MG63 (cell line): ENCODE data around the gene IL1RL1. TPM values are rescaled to one million over a fixed set of nuclear protein-coding genes. Genes with fewer than 3 reads are reported as not detected.

Source experiments
- DNase-seq: peaks from one replicate; pipeline ENCODE4 v3.0.0-alpha.2; 2020
- H3K27me3 ChIP-seq: fragments of 250-450 bp; sonication (Bioruptor Pico); 2 replicates; pipeline ENCODE4 v1.5.1; 2020; ENCODE audit warnings: mild to moderate bottlenecking, moderate library complexity
- H3K36me3 ChIP-seq: fragments of 250-450 bp; sonication (Bioruptor Pico); 2 replicates; pipeline ENCODE4 v1.5.1; 2020; ENCODE audit warnings: mild to moderate bottlenecking, moderate library complexity
- H3K4me3 ChIP-seq: fragments of 250-450 bp; sonication (Bioruptor Pico); 2 replicates; pipeline ENCODE4 v1.5.1; 2020; ENCODE audit warnings: mild to moderate bottlenecking, moderate library complexity
- H3K9me3 ChIP-seq: fragments of 250-450 bp; sonication (Bioruptor Pico); 2 replicates; pipeline ENCODE4 v1.5.1; 2020; ENCODE audit warnings: mild to moderate bottlenecking, moderate library complexity
- total RNA-seq: library from RNA; depleted of rRNA; stranded (reverse); fragments of >200 nt; shearing (Covaris generic); gene quantifications from 2 replicates; pipeline ENCODE4 v1.2.3, GENCODE V29; 2014; ENCODE audit warnings: low replicate concordance

Gene IL1RL1
- total RNA-seq, 1 experiment from 2014 or later: not detected

- H3K4me3 ChIP-seq: no peak overlapping the region
- H3K36me3 ChIP-seq: no peaks in the 10 kb centered on the region
- peaks cover 3% of the 10 kb centered on the region; the same call in 1 of the 2 replicates for H3K27me3 ChIP-seq
- no peak for DNase-seq
- H3K9me3 ChIP-seq: no peaks in the 10 kb centered on the region
Observed at GRCh38 chr2:102345329-102345920, 34.1 kb downstream of the IL1RL1 start.

GRCh38 chr2:102346381-102347130, 35.2 kb downstream of the IL1RL1 start:
- Histone ChIP-seq H3K36me3 (no peaks in the 10 kb centered on the region), H3K9me3 (no peaks in the 10 kb centered on the region), H3K4me3 (no peak overlapping the region), H3K27me3 (no peaks in the 10 kb centered on the region; the same call in 1 of the 2 replicates)
- DNase-seq: no peak

DNA sequence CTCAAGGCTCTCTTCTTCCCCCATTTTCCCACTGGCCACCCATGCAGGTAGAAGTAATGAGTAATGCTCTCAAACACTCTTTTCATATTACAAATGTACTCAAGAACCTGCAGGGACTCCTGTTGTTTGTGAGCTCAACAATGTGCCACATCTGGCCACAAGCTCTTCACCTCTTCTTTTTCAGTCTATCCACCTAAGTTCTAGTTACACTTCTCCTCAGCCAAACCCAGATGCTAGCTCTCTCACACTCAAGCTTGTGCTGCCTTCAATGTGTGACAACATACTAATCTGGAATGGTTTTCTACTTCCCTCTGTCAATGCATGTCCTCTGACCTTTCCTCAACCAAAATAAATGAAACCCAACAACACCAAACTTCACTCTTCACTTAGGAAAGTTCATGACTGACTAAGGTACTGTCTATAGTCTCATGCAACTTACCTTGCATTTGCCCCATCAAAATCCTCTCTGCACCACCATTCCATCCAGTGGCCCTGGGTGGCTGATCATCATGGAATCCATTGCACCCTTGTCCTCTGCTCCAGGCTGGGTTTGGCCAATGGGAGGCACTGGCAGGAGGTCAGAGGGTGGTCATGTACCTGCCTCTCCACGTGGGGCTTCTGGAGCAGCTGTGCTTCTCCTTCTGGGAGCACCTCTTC, 38.9 kb downstream of the IL1RL1 start:
- DNase-seq: no peak
- H3K9me3 ChIP-seq: no peaks in the 10 kb centered on the region
- no peaks in the 10 kb centered on the region for H3K36me3 ChIP-seq
- H3K4me3 ChIP-seq: no peak overlapping the region
- no peaks in the 10 kb centered on the region; the same call in 1 of the 2 replicates for H3K27me3 ChIP-seq

DNA sequence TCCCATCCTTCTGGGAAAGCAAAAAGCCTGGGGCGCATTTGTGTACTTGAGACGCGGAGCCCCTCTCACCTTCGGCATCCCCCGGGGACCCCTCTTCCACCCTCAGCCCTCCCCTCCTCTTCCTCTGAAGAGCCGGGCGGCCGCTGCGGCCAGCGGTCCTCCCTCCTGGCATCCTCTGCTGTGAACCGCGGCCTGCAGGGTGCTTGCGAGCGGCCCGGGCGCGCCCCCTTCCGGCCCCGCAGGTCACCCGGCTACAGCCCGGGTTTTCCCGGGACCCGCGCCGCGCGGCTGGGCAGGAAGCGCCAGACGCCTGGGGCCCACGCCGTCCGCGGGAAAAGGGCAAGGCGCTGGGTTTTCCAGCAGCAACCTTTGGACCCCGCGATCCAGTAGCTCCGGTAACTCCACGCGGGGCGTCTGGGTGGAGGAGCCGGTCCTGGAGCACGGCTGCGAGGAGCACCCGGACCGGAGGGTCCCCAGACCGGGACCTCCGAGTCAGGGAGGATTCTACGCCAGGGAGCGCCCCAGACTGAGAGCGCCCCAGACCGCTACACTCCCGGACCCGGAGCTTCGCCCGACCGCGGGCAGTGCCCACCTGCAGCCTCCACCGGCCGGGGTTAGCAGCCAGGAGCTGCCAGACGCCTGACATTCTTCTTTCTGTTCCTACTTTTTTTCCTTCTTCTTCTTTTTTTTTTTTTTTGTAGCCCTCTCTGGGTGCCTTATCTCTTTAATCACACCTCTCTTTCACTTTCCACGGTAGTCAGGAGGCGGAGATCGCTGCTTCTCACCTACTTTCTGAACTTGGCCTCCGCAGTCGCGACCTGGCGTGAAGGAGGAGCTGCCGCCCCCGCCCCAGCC, 44.4 kb downstream of the IL1RL1 start, which contains the start of gene IL18R1:
Gene IL18R1, plus strand, starts transcription at position 271 of the 855 bp plus-strand sequence. CDS start 6,865 bp downstream, outside the sequence.
- Histone ChIP-seq H3K36me3 (no peaks in the 10 kb centered on the region), H3K27me3 (no peaks in the 10 kb centered on the region), H3K9me3 (no peaks in the 10 kb centered on the region), H3K4me3 (peak within 1 kb of the TSS; percentile 55)
- peak; percentile 79 for DNase-seq

DNA sequence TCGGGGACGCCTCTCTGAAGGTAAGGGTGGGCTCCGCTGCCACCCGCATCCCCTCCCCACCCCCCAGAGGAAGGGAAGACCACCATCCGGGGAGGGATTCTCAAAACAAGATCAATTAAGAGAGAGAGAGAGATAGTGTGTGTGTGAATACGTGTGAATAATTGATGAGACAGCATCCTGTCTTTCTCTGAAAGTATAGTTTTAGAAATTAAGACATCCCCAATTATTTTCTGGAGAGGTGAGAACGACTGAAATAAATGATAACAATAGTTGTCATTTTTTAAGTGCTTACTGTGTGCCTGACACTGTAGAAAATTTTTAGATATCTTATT, 45.0 kb downstream of the IL1RL1 start:
- peak overlapping the region; percentile 55 for H3K4me3 ChIP-seq
- no peaks in the 10 kb centered on the region for H3K36me3 ChIP-seq
- DNase-seq: no peak
- H3K27me3 ChIP-seq: no peaks in the 10 kb centered on the region
- H3K9me3 ChIP-seq: no peaks in the 10 kb centered on the region

GRCh38 chr2:102356741-102357140, 45.4 kb downstream of the IL1RL1 start:
- no peak overlapping the region for H3K4me3 ChIP-seq

GRCh38 chr2:102357937-102358336, 46.6 kb downstream of the IL1RL1 start:
- no peaks in the 10 kb centered on the region for H3K36me3 ChIP-seq

More at GRCh38 chr2:102356741-102357140, 45.4 kb downstream of the IL1RL1 start:
- no peaks in the 10 kb centered on the region for H3K9me3 ChIP-seq
- H3K27me3 ChIP-seq: no peaks in the 10 kb centered on the region
- no peaks in the 10 kb centered on the region for H3K36me3 ChIP-seq
- DNase-seq: no peak

DNA sequence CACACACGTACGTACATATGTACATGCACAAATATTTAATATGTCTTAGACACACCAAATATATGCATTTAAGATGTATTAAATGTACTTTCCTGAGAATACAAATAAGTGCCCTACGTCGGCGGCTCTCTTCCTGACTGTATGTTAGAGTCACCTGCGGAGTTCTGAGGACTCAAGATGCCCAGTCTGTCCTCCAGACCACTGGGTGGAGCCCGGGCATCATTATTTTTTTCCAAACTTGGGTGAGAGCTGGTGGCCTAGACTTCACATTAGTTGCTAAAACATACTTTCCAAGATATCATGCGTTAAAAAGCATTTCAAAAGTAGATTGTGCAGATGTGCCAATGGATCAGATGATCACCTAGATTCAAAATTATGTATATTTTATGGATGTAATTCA, 47.1 kb downstream of the IL1RL1 start:
- no peak for DNase-seq
- Histone ChIP-seq H3K9me3 (no peaks in the 10 kb centered on the region), H3K36me3 (no peaks in the 10 kb centered on the region), H3K4me3 (no peak overlapping the region), H3K27me3 (no peaks in the 10 kb centered on the region)

More at GRCh38 chr2:102357937-102358336, 46.6 kb downstream of the IL1RL1 start:
- no peak for DNase-seq
- no peak overlapping the region for H3K4me3 ChIP-seq
- no peaks in the 10 kb centered on the region for H3K27me3 ChIP-seq
- H3K9me3 ChIP-seq: no peaks in the 10 kb centered on the region

- H3K27me3 ChIP-seq: no peaks in the 10 kb centered on the region
- no peak overlapping the region for H3K4me3 ChIP-seq
- no peaks in the 10 kb centered on the region for H3K36me3 ChIP-seq
- DNase-seq: no peak
- H3K9me3 ChIP-seq: no peaks in the 10 kb centered on the region
Observed at GRCh38 chr2:102359527-102359926, 48.2 kb downstream of the IL1RL1 start.

- H3K9me3 ChIP-seq: 0 out of 2 replicates have a peak, but pooled peaks cover 2% of the 10 kb centered on the region
Observed at GRCh38 chr2:102361632-102362241, 50.4 kb downstream of the IL1RL1 start.

DNA sequence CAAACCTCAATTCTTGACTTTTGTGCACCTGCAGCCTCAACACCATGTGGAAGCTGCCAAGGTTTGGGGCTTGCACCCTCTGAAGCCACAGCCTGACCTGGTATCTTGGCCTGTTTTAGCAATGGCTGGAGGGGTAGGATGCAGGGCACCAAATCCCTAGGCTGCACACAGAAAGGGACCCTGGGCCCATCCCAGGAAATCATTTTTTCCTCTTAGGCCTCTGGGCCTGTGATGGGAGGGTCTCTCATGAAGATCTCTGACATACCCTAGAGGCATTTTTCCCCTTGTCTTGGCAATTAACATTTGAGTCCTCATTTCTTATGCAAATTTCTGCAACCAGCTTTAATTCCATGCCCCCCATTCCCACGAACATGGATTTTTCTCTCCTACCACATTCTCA, 54.4 kb downstream of the IL1RL1 start:
- Histone ChIP-seq H3K27me3 (no peaks in the 10 kb centered on the region), H3K4me3 (no peak overlapping the region), H3K36me3 (no peaks in the 10 kb centered on the region), H3K9me3 (0 out of 2 replicates have a peak, but pooled peaks cover 2% of the 10 kb centered on the region)
- DNase-seq: no peak

More at GRCh38 chr2:102361632-102362241, 50.4 kb downstream of the IL1RL1 start:
- no peak for DNase-seq
- no peaks in the 10 kb centered on the region for H3K27me3 ChIP-seq
- no peaks in the 10 kb centered on the region for H3K36me3 ChIP-seq
- H3K4me3 ChIP-seq: no peak overlapping the region

GRCh38 chr2:102366406-102367112, 55.2 kb downstream of the IL1RL1 start:
- H3K4me3 ChIP-seq: no peak overlapping the region
- H3K36me3 ChIP-seq: no peaks in the 10 kb centered on the region
- DNase-seq: no peak
- H3K27me3 ChIP-seq: no peaks in the 10 kb centered on the region
- H3K9me3 ChIP-seq: 0 out of 2 replicates have a peak, but pooled peaks cover 2% of the 10 kb centered on the region

- H3K27me3 ChIP-seq: no peaks in the 10 kb centered on the region
- 0 out of 2 replicates have a peak, but pooled peaks cover 2% of the 10 kb centered on the region for H3K9me3 ChIP-seq
- DNase-seq: no peak
- H3K36me3 ChIP-seq: no peaks in the 10 kb centered on the region
- no peak overlapping the region for H3K4me3 ChIP-seq
Observed at GRCh38 chr2:102367331-102367971, 56.1 kb downstream of the IL1RL1 start.

- no peaks in the 10 kb centered on the region for H3K27me3 ChIP-seq
- no peaks in the 10 kb centered on the region for H3K36me3 ChIP-seq
- H3K9me3 ChIP-seq: 0 out of 2 replicates have a peak, but pooled peaks cover 2% of the 10 kb centered on the region
- no peak overlapping the region for H3K4me3 ChIP-seq
- no peak for DNase-seq
Observed at GRCh38 chr2:102368461-102369109, 57.2 kb downstream of the IL1RL1 start.

DNA sequence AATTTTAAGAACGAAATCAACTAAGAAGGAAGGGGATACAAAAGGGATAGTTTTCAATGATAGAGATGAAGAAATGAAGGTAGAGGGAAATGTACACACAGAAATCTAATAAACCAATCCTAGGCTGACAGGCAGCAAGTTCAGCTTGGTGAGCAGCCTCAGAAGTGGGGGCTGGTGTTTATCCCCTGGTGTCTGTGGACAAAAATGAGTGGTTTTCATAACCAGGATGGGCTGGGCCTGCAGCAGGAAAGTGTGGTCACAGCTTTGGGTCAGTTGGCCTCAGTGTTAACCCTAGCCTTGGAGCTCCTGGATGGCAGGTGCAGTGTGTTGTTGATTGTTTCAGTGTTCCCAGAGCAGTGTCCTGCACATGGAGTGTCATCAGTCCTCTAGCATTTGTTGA, 58.5 kb downstream of the IL1RL1 start:
- no peak overlapping the region for H3K4me3 ChIP-seq
- no peaks in the 10 kb centered on the region for H3K27me3 ChIP-seq
- DNase-seq: no peak
- no peaks in the 10 kb centered on the region for H3K36me3 ChIP-seq
- 0 out of 2 replicates have a peak, but pooled peaks cover 2% of the 10 kb centered on the region for H3K9me3 ChIP-seq
